ENCODE measurements around the gene LEPROT.

The LEPROT gene

DNA sequence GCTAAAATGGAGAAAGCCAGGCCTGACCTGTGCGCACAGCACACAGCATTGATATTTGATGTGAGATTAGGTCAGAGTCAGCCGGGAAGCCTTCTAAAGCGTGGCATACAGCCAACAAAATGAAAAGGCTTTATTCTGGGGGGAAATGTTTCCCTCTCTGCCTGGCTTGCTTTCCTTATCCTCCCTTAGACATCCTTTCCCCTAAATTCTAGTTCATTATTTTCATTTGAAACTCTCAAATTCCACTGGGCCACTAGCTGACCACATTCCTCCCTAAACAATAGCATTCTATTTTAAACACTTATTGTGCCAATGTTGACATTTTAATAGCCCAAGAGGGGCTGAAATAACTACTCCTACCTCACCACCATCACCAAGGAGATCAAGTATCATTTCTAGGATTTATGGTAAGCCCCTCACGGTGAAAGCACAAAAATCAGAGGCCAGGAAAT, 49.4 kb downstream of the LEPROT start (continued):
- TF ChIP-seq, protein P1, sequence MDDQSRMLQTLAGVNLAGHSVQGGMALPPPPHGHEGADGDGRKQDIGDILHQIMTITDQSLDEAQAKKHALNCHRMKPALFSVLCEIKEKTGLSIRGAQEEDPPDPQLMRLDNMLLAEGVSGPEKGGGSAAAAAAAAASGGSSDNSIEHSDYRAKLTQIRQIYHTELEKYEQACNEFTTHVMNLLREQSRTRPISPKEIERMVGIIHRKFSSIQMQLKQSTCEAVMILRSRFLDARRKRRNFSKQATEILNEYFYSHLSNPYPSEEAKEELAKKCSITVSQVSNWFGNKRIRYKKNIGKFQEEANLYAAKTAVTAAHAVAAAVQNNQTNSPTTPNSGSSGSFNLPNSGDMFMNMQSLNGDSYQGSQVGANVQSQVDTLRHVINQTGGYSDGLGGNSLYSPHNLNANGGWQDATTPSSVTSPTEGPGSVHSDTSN (CRISPR knock-in tag; IDR thresholded peaks at IDR 0.05) = no peak
- peak; percentile 16; the same call in 1 of the 2 replicates for TF ChIP-seq ZBTB20 (tag by site-specific recombination; IDR thresholded peaks at IDR 0.05)

DNA sequence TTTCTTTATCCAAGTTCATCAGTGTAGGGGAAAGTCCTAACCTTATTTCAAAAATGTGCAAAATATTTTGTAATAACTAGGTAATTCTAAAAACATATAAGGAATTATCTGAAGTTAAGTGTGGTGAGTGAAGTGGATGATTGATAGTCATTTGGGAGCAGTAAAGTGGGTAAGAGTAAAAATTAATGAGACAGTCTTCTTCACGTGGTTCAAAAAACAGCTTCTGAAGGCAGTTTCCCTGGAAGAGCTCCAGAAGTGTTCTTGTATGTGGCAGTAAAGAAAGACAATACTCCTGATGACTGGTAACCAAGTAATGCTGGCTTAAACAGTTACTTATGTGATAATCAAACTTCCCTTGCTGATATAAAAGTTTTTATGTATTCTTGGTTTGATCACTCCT, 50.3 kb downstream of the LEPROT start:
- POLR2A ChIA-PET = no interaction called here
- no peaks in the 10 kb centered on the region for H3K9me3 ChIP-seq (ENCODE audit: control insufficient read depth, insufficient read depth, low read depth, low read length)
- CTCF ChIA-PET = no interaction called here
- no peak overlapping the region for H3K4me3 ChIP-seq (ENCODE audit: low read depth, low read length)
- peaks cover 7% of the 10 kb centered on the region for H3K4me1 ChIP-seq (ENCODE audit: control insufficient read depth, insufficient read depth, low read length)
- no peak overlapping the region for H3K27ac ChIP-seq (ENCODE audit: extremely low read depth, low read depth, low read length)
- H3K36me3 ChIP-seq (ENCODE audit: control insufficient read depth in 2 of 2, insufficient read depth in 1 of 2, low read length in 2 of 2) = no peaks in the 10 kb centered on the region
- TF ChIP-seq MEIS1 (CRISPR knock-in tag; IDR thresholded peaks at IDR 0.05; ENCODE audit: borderline replicate concordance) = no peak
- peak; percentile 39; the same call in 1 of the 2 replicates for TF ChIP-seq FEZF1 (tag by site-specific recombination; IDR thresholded peaks at IDR 0.05)
- peak; percentile 69 for TF ChIP-seq ZNF366 (tag by site-specific recombination; conservative IDR thresholded peaks at IDR 0.05)
- 0 out of 2 replicates have a peak, but pooled peaks have one; percentile 54 for TF ChIP-seq BCL11A (tag by site-specific recombination; IDR thresholded peaks at IDR 0.05; ENCODE audit: low read depth)
- TF ChIP-seq OSR2 (tag by site-specific recombination; IDR thresholded peaks at IDR 0.05) = peak; percentile 97
- no peak for TF ChIP-seq ZNF146 (tag by site-specific recombination; IDR thresholded peaks at IDR 0.05)
- TF ChIP-seq ZNF114 (tag by site-specific recombination; IDR thresholded peaks at IDR 0.05) = no peak
- no peak for TF ChIP-seq RBAK (tag by site-specific recombination; IDR thresholded peaks at IDR 0.05)
- peak; percentile 94 for TF ChIP-seq WT1 (tag by site-specific recombination; IDR thresholded peaks at IDR 0.05)
- TF ChIP-seq, protein P2, sequence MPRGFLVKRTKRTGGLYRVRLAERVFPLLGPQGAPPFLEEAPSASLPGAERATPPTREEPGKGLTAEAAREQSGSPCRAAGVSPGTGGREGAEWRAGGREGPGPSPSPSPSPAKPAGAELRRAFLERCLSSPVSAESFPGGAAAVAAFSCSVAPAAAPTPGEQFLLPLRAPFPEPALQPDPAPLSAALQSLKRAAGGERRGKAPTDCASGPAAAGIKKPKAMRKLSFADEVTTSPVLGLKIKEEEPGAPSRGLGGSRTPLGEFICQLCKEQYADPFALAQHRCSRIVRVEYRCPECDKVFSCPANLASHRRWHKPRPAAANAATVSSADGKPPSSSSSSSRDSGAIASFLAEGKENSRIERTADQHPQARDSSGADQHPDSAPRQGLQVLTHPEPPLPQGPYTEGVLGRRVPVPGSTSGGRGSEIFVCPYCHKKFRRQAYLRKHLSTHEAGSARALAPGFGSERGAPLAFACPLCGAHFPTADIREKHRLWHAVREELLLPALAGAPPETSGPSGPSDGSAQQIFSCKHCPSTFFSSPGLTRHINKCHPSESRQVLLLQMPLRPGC (tag by site-specific recombination; IDR thresholded peaks at IDR 0.05) = 0 out of 2 replicates have a peak, but pooled peaks have one; percentile 40
- no peak for TF ChIP-seq ZNF221 (tag by site-specific recombination; IDR thresholded peaks at IDR 0.05; ENCODE audit: borderline replicate concordance)
- TF ChIP-seq, protein P3, sequence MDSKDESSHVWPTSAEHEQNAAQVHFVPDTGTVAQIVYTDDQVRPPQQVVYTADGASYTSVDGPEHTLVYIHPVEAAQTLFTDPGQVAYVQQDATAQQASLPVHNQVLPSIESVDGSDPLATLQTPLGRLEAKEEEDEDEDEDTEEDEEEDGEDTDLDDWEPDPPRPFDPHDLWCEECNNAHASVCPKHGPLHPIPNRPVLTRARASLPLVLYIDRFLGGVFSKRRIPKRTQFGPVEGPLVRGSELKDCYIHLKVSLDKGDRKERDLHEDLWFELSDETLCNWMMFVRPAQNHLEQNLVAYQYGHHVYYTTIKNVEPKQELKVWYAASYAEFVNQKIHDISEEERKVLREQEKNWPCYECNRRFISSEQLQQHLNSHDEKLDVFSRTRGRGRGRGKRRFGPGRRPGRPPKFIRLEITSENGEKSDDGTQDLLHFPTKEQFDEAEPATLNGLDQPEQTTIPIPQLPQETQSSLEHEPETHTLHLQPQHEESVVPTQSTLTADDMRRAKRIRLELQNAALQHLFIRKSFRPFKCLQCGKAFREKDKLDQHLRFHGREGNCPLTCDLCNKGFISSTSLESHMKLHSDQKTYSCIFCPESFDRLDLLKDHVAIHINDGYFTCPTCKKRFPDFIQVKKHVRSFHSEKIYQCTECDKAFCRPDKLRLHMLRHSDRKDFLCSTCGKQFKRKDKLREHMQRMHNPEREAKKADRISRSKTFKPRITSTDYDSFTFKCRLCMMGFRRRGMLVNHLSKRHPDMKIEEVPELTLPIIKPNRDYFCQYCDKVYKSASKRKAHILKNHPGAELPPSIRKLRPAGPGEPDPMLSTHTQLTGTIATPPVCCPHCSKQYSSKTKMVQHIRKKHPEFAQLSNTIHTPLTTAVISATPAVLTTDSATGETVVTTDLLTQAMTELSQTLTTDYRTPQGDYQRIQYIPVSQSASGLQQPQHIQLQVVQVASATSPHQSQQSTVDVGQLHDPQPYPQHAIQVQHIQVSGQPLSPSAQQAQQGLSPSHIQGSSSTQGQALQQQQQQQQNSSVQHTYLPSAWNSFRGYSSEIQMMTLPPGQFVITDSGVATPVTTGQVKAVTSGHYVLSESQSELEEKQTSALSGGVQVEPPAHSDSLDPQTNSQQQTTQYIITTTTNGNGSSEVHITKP (tag by site-specific recombination; IDR thresholded peaks at IDR 0.05) = no peak
- TF ChIP-seq ZNF623 (tag by site-specific recombination; IDR thresholded peaks at IDR 0.05) = no peak
- TF ChIP-seq ZNF621 (tag by site-specific recombination; IDR thresholded peaks at IDR 0.05) = no peak
- TF ChIP-seq GLIS1 (tag by site-specific recombination; IDR thresholded peaks at IDR 0.05) = peak; percentile 53
- no peak for TF ChIP-seq ZNF473 (tag by site-specific recombination; IDR thresholded peaks at IDR 0.05)
- no peak for TF ChIP-seq ZNF830 (tag by site-specific recombination; IDR thresholded peaks at IDR 0.05; ENCODE audit: low read depth)
- TF ChIP-seq ZNF416 (tag by site-specific recombination; IDR thresholded peaks at IDR 0.05) = no peak
- TF ChIP-seq, protein P4, sequence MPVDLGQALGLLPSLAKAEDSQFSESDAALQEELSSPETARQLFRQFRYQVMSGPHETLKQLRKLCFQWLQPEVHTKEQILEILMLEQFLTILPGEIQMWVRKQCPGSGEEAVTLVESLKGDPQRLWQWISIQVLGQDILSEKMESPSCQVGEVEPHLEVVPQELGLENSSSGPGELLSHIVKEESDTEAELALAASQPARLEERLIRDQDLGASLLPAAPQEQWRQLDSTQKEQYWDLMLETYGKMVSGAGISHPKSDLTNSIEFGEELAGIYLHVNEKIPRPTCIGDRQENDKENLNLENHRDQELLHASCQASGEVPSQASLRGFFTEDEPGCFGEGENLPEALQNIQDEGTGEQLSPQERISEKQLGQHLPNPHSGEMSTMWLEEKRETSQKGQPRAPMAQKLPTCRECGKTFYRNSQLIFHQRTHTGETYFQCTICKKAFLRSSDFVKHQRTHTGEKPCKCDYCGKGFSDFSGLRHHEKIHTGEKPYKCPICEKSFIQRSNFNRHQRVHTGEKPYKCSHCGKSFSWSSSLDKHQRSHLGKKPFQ (tag by site-specific recombination; IDR thresholded peaks at IDR 0.05) = 0 out of 2 replicates have a peak, but pooled peaks have one; percentile 18
- TF ChIP-seq SP7 (tag by site-specific recombination; IDR thresholded peaks at IDR 0.05) = peak; percentile 62
- no peak for TF ChIP-seq SP2 (tag by site-specific recombination; IDR thresholded peaks at IDR 0.05)
- no peak for TF ChIP-seq ZIC2 (tag by site-specific recombination; IDR thresholded peaks at IDR 0.05)
- peak; percentile 12; the same call in 1 of the 2 replicates for TF ChIP-seq ZEB2 (tag by site-specific recombination; IDR thresholded peaks at IDR 0.05)
- TF ChIP-seq YY2 (tag by site-specific recombination; IDR thresholded peaks at IDR 0.05) = no peak
- TF ChIP-seq, protein P5, sequence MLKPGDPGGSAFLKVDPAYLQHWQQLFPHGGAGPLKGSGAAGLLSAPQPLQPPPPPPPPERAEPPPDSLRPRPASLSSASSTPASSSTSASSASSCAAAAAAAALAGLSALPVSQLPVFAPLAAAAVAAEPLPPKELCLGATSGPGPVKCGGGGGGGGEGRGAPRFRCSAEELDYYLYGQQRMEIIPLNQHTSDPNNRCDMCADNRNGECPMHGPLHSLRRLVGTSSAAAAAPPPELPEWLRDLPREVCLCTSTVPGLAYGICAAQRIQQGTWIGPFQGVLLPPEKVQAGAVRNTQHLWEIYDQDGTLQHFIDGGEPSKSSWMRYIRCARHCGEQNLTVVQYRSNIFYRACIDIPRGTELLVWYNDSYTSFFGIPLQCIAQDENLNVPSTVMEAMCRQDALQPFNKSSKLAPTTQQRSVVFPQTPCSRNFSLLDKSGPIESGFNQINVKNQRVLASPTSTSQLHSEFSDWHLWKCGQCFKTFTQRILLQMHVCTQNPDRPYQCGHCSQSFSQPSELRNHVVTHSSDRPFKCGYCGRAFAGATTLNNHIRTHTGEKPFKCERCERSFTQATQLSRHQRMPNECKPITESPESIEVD (tag by site-specific recombination; IDR thresholded peaks at IDR 0.05) = peak; percentile 94
- peak; percentile 67 for TF ChIP-seq SCRT2 (tag by site-specific recombination; IDR thresholded peaks at IDR 0.05)
- peak; percentile 29 for TF ChIP-seq ZXDB (tag by site-specific recombination; IDR thresholded peaks at IDR 0.05)

All from HEK293 (cell line).